Stomach smooth muscle (tissue), 2 donors: ENCODE results near the gene PRIMA1.

Experiments
- H3K27ac ChIP-seq: one replicate; pipeline ENCODE4 v1.7.0; 2013; ENCODE audit warnings: mild to moderate bottlenecking, low read length, inconsistent platforms
- H3K27me3 ChIP-seq, 2 donors: one replicate each; pipeline ENCODE4 v1.7.0; 2013; ENCODE audit warnings: low read length in 2 of 2; ENCODE audit not compliant: insufficient read depth in 2 of 2, control insufficient read depth in 1 of 2
- H3K36me3 ChIP-seq, 2 donors: one replicate each; pipeline ENCODE4 v1.7.0; 2013; ENCODE audit warnings: low read length in 2 of 2; ENCODE audit not compliant: control insufficient read depth in 2 of 2, insufficient read depth in 2 of 2
- H3K4me1 ChIP-seq: one replicate; pipeline ENCODE4 v1.7.0; 2013; ENCODE audit warnings: low read length; ENCODE audit not compliant: control insufficient read depth, insufficient read depth
- H3K4me3 ChIP-seq, 2 donors: one replicate each; pipeline ENCODE4 v1.7.0; 2013; ENCODE audit warnings: low read length in 2 of 2
- H3K9ac ChIP-seq, 2 donors: one replicate each; pipeline ENCODE4 v1.7.0; 2013; ENCODE audit warnings: low read length in 2 of 2, mild to moderate bottlenecking in 1 of 2
- H3K9me3 ChIP-seq, 2 donors: one replicate each; pipeline ENCODE4 v1.7.0; 2013; ENCODE audit warnings: low read length in 2 of 2; ENCODE audit not compliant: control insufficient read depth in 2 of 2
- donor health status: healthy.
- donor health status: Pancreatic carcinoma.

The PRIMA1 gene

GRCh38 chr14:93794756-93795155 lies 6.5 kb upstream of the PRIMA1 start:
- peaks cover 38% of the 10 kb centered on the region for H3K4me1 ChIP-seq
- no peak overlapping the region for H3K9ac ChIP-seq
- H3K4me3 ChIP-seq: no peak overlapping the region
- no peaks in the 10 kb centered on the region for H3K36me3 ChIP-seq
- H3K27me3 ChIP-seq: peaks cover 0 to 2% of the 10 kb centered on the region in 2 donors
- H3K27ac ChIP-seq: no peak overlapping the region
- no peaks in the 10 kb centered on the region for H3K9me3 ChIP-seq

GRCh38 chr14:93793555-93794324 lies 5.5 kb upstream of the PRIMA1 start:
- no peaks in the 10 kb centered on the region for H3K9me3 ChIP-seq
- no peak overlapping the region for H3K27ac ChIP-seq
- H3K27me3 ChIP-seq: peaks cover 0 to 2% of the 10 kb centered on the region in 2 donors
- no peak overlapping the region for H3K9ac ChIP-seq
- no peaks in the 10 kb centered on the region for H3K36me3 ChIP-seq
- peaks cover 36% of the 10 kb centered on the region for H3K4me1 ChIP-seq
- no peak overlapping the region for H3K4me3 ChIP-seq

GRCh38 chr14:93792391-93792790 lies 4.1 kb upstream of the PRIMA1 start:
- H3K27ac ChIP-seq: no peak overlapping the region
- no peaks in the 10 kb centered on the region for H3K36me3 ChIP-seq
- no peaks in the 10 kb centered on the region for H3K27me3 ChIP-seq

GRCh38 chr14:93790966-93791365 lies 2.7 kb upstream of the PRIMA1 start:
- Histone ChIP-seq H3K4me3 (no peak overlapping the region), H3K36me3 (no peaks in the 10 kb centered on the region), H3K9me3 (no peaks in the 10 kb centered on the region), H3K9ac (no peak overlapping the region), H3K4me1 (peaks cover 45% of the 10 kb centered on the region), H3K27me3 (no peaks in the 10 kb centered on the region), H3K27ac (peak overlapping the region; percentile 88)

More at GRCh38 chr14:93792391-93792790, 4.1 kb upstream of the PRIMA1 start:
- no peak overlapping the region for H3K9ac ChIP-seq
- H3K4me1 ChIP-seq: peaks cover 35% of the 10 kb centered on the region
- H3K9me3 ChIP-seq: no peaks in the 10 kb centered on the region
- no peak overlapping the region for H3K4me3 ChIP-seq

- H3K4me3 ChIP-seq: peak overlapping the region; percentile 46 to 90
- H3K4me1 ChIP-seq: peaks cover 58% of the 10 kb centered on the region
- peak overlapping the region; percentile 88 for H3K27ac ChIP-seq
- no peaks in the 10 kb centered on the region for H3K36me3 ChIP-seq
- no peaks in the 10 kb centered on the region for H3K9me3 ChIP-seq
- H3K27me3 ChIP-seq: no peaks in the 10 kb centered on the region
- peak overlapping the region; percentile 62 to 67 for H3K9ac ChIP-seq
These were observed 1.2 kb upstream of the PRIMA1 start for GRCh38 chr14:93789228-93790130.

- peaks cover 0 to 2% of the 10 kb centered on the region in 2 donors for H3K36me3 ChIP-seq
- peak overlapping the region; percentile 88 for H3K27ac ChIP-seq
- H3K9me3 ChIP-seq: no peaks in the 10 kb centered on the region
- H3K9ac ChIP-seq: peak overlapping the region; percentile 67 to 80
- peaks cover 62% of the 10 kb centered on the region for H3K4me1 ChIP-seq
- peak overlapping the region; percentile 90 to 92 for H3K4me3 ChIP-seq
- no peaks in the 10 kb centered on the region for H3K27me3 ChIP-seq
These were observed 400 bp upstream of the PRIMA1 start for GRCh38 chr14:93788543-93789227.

- peak overlapping the region; percentile 90 to 92 for H3K4me3 ChIP-seq
- H3K9ac ChIP-seq: peak overlapping the region; percentile 67 to 80
- H3K36me3 ChIP-seq: peaks cover 4 to 9% of the 10 kb centered on the region in 2 donors
- no peaks in the 10 kb centered on the region for H3K27me3 ChIP-seq
- H3K27ac ChIP-seq: peak overlapping the region; percentile 88
- H3K9me3 ChIP-seq: no peaks in the 10 kb centered on the region
- H3K4me1 ChIP-seq: peaks cover 68% of the 10 kb centered on the region
These were observed 606 bp downstream of the PRIMA1 start for GRCh38 chr14:93787465-93788292.

GRCh38 chr14:93785423-93785822 lies 2.9 kb downstream of the PRIMA1 start:
- H3K27ac ChIP-seq: peak overlapping the region; percentile 88

GRCh38 chr14:93784878-93785277 lies 3.4 kb downstream of the PRIMA1 start:
- Histone ChIP-seq H3K4me3 (peak overlapping the region in 1 of 2 donors; percentile 15), H3K9me3 (no peaks in the 10 kb centered on the region), H3K36me3 (peaks cover 4 to 12% of the 10 kb centered on the region in 2 donors), H3K27ac (peak overlapping the region; percentile 46), H3K27me3 (no peaks in the 10 kb centered on the region), H3K9ac (no peak overlapping the region), H3K4me1 (peaks cover 58% of the 10 kb centered on the region)

More at GRCh38 chr14:93785423-93785822, 2.9 kb downstream of the PRIMA1 start:
- Histone ChIP-seq H3K9ac (no peak overlapping the region), H3K36me3 (peaks cover 4 to 12% of the 10 kb centered on the region in 2 donors), H3K9me3 (no peaks in the 10 kb centered on the region), H3K27me3 (no peaks in the 10 kb centered on the region), H3K4me1 (peaks cover 61% of the 10 kb centered on the region), H3K4me3 (peak overlapping the region; percentile 90 to 92)
